IMR-90 (cell line): ENCODE data around the gene GZMM. TPM values are rescaled to one million over a fixed set of nuclear protein-coding genes. Genes with fewer than 3 reads are reported as not detected.

ENCODE experiments used
- ATAC-seq: fragments of 200-7000 bp; cut with Tn5 transposase; 2 replicates; pipeline ENCODE4 v1.9.1; 2020; ENCODE audit warnings: low read depth, mild to moderate bottlenecking, moderate library complexity
- BruUV-seq: library from RNA; stranded (reverse); fragments of 400-500 nt; replicated peaks from 2 replicates; lab custom pipeline; 2021; lab: Mats Ljungman, UMichigan
- CTCF ChIA-PET: fragments of 300-600 bp; formaldehyde crosslinking; extraction: SDS; loops from one replicate; lab custom pipeline; 2021; ENCODE audit warnings: antibody characterized with exemption; lab: Yijun Ruan, JAX
- POLR2A ChIA-PET: fragments of 300-600 bp; sonication (Branson Sonifier 250); formaldehyde crosslinking; loops from one replicate; lab custom pipeline; 2022; ENCODE audit warnings: antibody characterized with exemption; ENCODE audit not compliant: unreplicated experiment; lab: Charles Lee
- DNase-seq: peaks from one replicate; pipeline ENCODE4 v3.0.0; 2013
- H2AFZ ChIP-seq: replicated peaks from 2 replicates; pipeline ENCODE3; 2013; ENCODE audit warnings: low read length, mild to moderate bottlenecking; ENCODE audit not compliant: poor library complexity
- H2AK5ac ChIP-seq: 2 replicates; pipeline ENCODE4 v1.6.1; 2013; ENCODE audit warnings: low read depth, low read length, inconsistent platforms
- H2AK9ac ChIP-seq: replicated peaks from 2 replicates; pipeline ENCODE3; 2013; ENCODE audit warnings: mild to moderate bottlenecking, low read depth, low read length, moderate library complexity; ENCODE audit not compliant: poor library complexity
- H2BK120ac ChIP-seq: 2 replicates; pipeline ENCODE4 v1.6.1; 2013; ENCODE audit warnings: low read depth, low read length, inconsistent platforms
- H2BK15ac ChIP-seq: 3 replicates; pipeline ENCODE4 v1.6.1; 2013; ENCODE audit warnings: low read depth, low read length, inconsistent platforms
- H2BK20ac ChIP-seq: 2 replicates; pipeline ENCODE4 v1.6.1; 2013; ENCODE audit warnings: low read depth, mild to moderate bottlenecking, inconsistent platforms, low read length, moderate library complexity
- H2BK5ac ChIP-seq: 2 replicates; pipeline ENCODE4 v1.6.1; 2013; ENCODE audit warnings: mild to moderate bottlenecking, low read depth, low read length, inconsistent platforms; ENCODE audit not compliant: poor library complexity, severe bottlenecking
- H3K14ac ChIP-seq: replicated peaks from 2 replicates; pipeline ENCODE4 v1.6.1; 2013; ENCODE audit warnings: low read depth, low read length, inconsistent platforms
- H3K18ac ChIP-seq: 2 replicates; pipeline ENCODE4 v1.6.1; 2013; ENCODE audit warnings: low read depth, low read length, control low read depth
- H3K23ac ChIP-seq: 2 replicates; pipeline ENCODE4 v1.6.1; 2013; ENCODE audit warnings: low read depth, low read length, inconsistent platforms
- H3K27ac ChIP-seq: 2 replicates; pipeline ENCODE4 v1.5.1; 2013; ENCODE audit warnings: mild to moderate bottlenecking, control low read depth, low read length; ENCODE audit not compliant: insufficient read depth
- H3K27me3 ChIP-seq: 2 replicates; pipeline ENCODE4 v1.6.1; 2013; ENCODE audit warnings: low read length; ENCODE audit not compliant: control insufficient read depth, insufficient read depth
- H3K36me3 ChIP-seq: 2 replicates; pipeline ENCODE4 v1.6.1; 2013; ENCODE audit warnings: low read length, mixed read lengths; ENCODE audit not compliant: control insufficient read depth, insufficient read depth
- H3K4ac ChIP-seq: 2 replicates; pipeline ENCODE4 v1.6.1; 2013; ENCODE audit warnings: low read depth, low read length, inconsistent platforms
- H3K4me1 ChIP-seq: 2 replicates; pipeline ENCODE4 v1.6.1; 2013; ENCODE audit warnings: low read length, mixed read lengths; ENCODE audit not compliant: control insufficient read depth, insufficient read depth
- H3K4me2 ChIP-seq: 2 replicates; pipeline ENCODE4 v1.6.1; 2013; ENCODE audit warnings: low read depth, mild to moderate bottlenecking, control low read depth, low read length, moderate library complexity
- H3K4me3 ChIP-seq: 2 replicates; pipeline ENCODE4 v1.5.1; 2013; ENCODE audit warnings: low read depth, mild to moderate bottlenecking, control low read depth, low read length, moderate library complexity; ENCODE audit not compliant: insufficient read depth
- H3K56ac ChIP-seq: 2 replicates; pipeline ENCODE4 v1.6.1; 2013; ENCODE audit warnings: low read length, inconsistent platforms; ENCODE audit not compliant: insufficient read depth; ENCODE audit errors: extremely low read depth
- H3K79me1 ChIP-seq, 2 experiments: 2 replicates each; pipeline ENCODE4 v1.6.1; 2013; ENCODE audit warnings: low read length in 2 of 2, inconsistent platforms in 1 of 2, low read depth in 1 of 2
- H3K9ac ChIP-seq: 2 replicates; pipeline ENCODE4 v1.6.1; 2013; ENCODE audit warnings: low read depth, low read length, control low read depth
- H3K9me1 ChIP-seq: 2 replicates; pipeline ENCODE4 v1.6.1; 2013; ENCODE audit warnings: low read length, inconsistent platforms; ENCODE audit not compliant: insufficient read depth
- H3K9me3 ChIP-seq: 2 replicates; pipeline ENCODE4 v1.6.1; 2013; ENCODE audit warnings: low read length; ENCODE audit not compliant: control insufficient read depth, insufficient read depth
- H4K20me1 ChIP-seq: 2 replicates; pipeline ENCODE4 v1.6.1; 2013; ENCODE audit warnings: low read length, inconsistent platforms; ENCODE audit not compliant: insufficient read depth
- H4K5ac ChIP-seq: 2 replicates; pipeline ENCODE4 v1.6.1; 2013; ENCODE audit warnings: mild to moderate bottlenecking, low read depth, low read length, control low read depth
- H4K8ac ChIP-seq, 2 experiments: 2 replicates each; pipeline ENCODE4 v1.6.1; 2013; ENCODE audit warnings: low read depth in 2 of 2, low read length in 2 of 2, control low read depth in 1 of 2, inconsistent platforms in 1 of 2
- H4K91ac ChIP-seq: 2 replicates; pipeline ENCODE4 v1.6.1; 2013; ENCODE audit warnings: low read depth, low read length, inconsistent platforms; ENCODE audit not compliant: insufficient read depth
- CEBPB ChIP-seq: IDR thresholded peaks from 2 replicates; pipeline ENCODE4 v1.6.1; 2012; ENCODE audit warnings: low read depth, low read length, improper control_type of control experiment
- CHD1 ChIP-seq: IDR thresholded peaks from 2 replicates; pipeline ENCODE4 v1.6.1; 2012; ENCODE audit warnings: low read depth, low read length, improper control_type of control experiment
- CTCF ChIP-seq: conservative IDR thresholded peaks from 2 replicates; pipeline ENCODE4 v1.5.1; 2012; ENCODE audit warnings: mild to moderate bottlenecking, low read depth, low read length, improper control_type of control experiment
- ELK1 ChIP-seq: fragments of 150-350 bp; IDR thresholded peaks from 2 replicates; pipeline ENCODE4 v1.6.1; 2016; ENCODE audit warnings: low read depth, mild to moderate bottlenecking, low read length, moderate library complexity, borderline replicate concordance
- FOS ChIP-seq: fragments of 150-350 bp; IDR thresholded peaks from 2 replicates; pipeline ENCODE4 v1.6.1; 2016; ENCODE audit warnings: low read depth, low read length
- MAFK ChIP-seq: IDR thresholded peaks from 2 replicates; pipeline ENCODE4 v1.6.1; 2012; ENCODE audit warnings: low read depth, low read length, improper control_type of control experiment
- MAZ ChIP-seq: IDR thresholded peaks from 2 replicates; pipeline ENCODE4 v1.6.1; 2012; ENCODE audit warnings: low read depth, mild to moderate bottlenecking, low read length, improper control_type of control experiment, moderate library complexity, borderline replicate concordance
- MXI1 ChIP-seq: IDR thresholded peaks from 2 replicates; pipeline ENCODE4 v1.6.1; 2012; ENCODE audit warnings: low read depth, mild to moderate bottlenecking, low read length, moderate library complexity, borderline replicate concordance
- NFE2L2 ChIP-seq: fragments of 150-350 bp; IDR thresholded peaks from 2 replicates; pipeline ENCODE4 v1.6.1; 2016; ENCODE audit warnings: low read depth, mild to moderate bottlenecking, low read length
- POLR2A ChIP-seq: IDR thresholded peaks from 2 replicates; pipeline ENCODE4 v1.6.1; 2012; ENCODE audit warnings: mild to moderate bottlenecking, low read depth, low read length
- RAD21 ChIP-seq: IDR thresholded peaks from 2 replicates; pipeline ENCODE4 v1.6.1; 2012; ENCODE audit warnings: low read length, improper control_type of control experiment
- RCOR1 ChIP-seq: IDR thresholded peaks from 2 replicates; pipeline ENCODE4 v1.6.1; 2012; ENCODE audit warnings: mild to moderate bottlenecking, low read length, improper control_type of control experiment; ENCODE audit not compliant: insufficient replicate concordance
- RFX5 ChIP-seq: IDR thresholded peaks from 2 replicates; pipeline ENCODE4 v1.8.0; 2012; ENCODE audit warnings: low read depth, mild to moderate bottlenecking, low read length, moderate library complexity
- SMC3 ChIP-seq: fragments of 150-350 bp; IDR thresholded peaks from 2 replicates; pipeline ENCODE4 v1.6.1; 2016; ENCODE audit warnings: low read depth, mild to moderate bottlenecking, antibody characterized with exemption, low read length, moderate library complexity
- USF2 ChIP-seq: fragments of 150-350 bp; IDR thresholded peaks from 2 replicates; pipeline ENCODE4 v1.6.1; 2017; ENCODE audit warnings: mild to moderate bottlenecking, antibody characterized with exemption, low read length, low read depth
- WGBS, 2 experiments: methylation state at CpG; one replicate each; pipeline versions ENCODE4 v1.1.5 to v1.1.7; 2013; ENCODE audit warnings: missing lambda C conversion rate in 2 of 2; ENCODE audit not compliant: insufficient read length in 1 of 2; ENCODE audit errors: extremely low coverage in 2 of 2; 5-methylcytosine and 5-hydroxymethylcytosine counted together
- dilution Hi-C: fragments of 300-500 bp; cut with HindIII; formaldehyde crosslinking; loops from one replicate; pipeline ENCODE4 v1.14.3; 2018; ENCODE audit warnings: low sequenced_read_pairs; ENCODE audit not compliant: unreplicated experiment
- in situ Hi-C: fragments of 300-500 bp; cut with MboI; formaldehyde crosslinking; loops from 3 replicates; pipeline ENCODE4 v1.14.3; 2019; ENCODE audit warnings: low sequenced_read_pairs, inconsistent platforms, mixed read lengths
- intact Hi-C: fragments of 100-400 bp; cut with micrococcal nuclease; formaldehyde crosslinking; loops from 2 replicates; pipeline ENCODE4 v1.10.0; 2022
- polyA plus RNA-seq, 3 experiments: library from polyadenylated mRNA; depleted of rRNA; stranded (reverse); fragments of >200 nt; gene quantifications; 2 replicates each; pipeline ENCODE4 v1.2.3, GENCODE V29; 2012; ENCODE audit warnings: low replicate concordance in 1 of 3
- total RNA-seq: library from RNA; depleted of rRNA; stranded (reverse); fragments of >200 nt; gene quantifications from 2 replicates; pipeline ENCODE4 v1.2.3, GENCODE V29; 2012

The GZMM gene
- total and polyA plus RNA-seq, 2 of the 4 experiments (the other 2 are of a cell fraction): 0.24 TPM; not detected in 1

- Histone ChIP-seq H2BK5ac (no peak overlapping the region), H2AK5ac (no peak overlapping the region), H3K56ac (no peak overlapping the region), H3K14ac (no peak overlapping the region), H3K4me2 (no peak overlapping the region), H2BK15ac (no peak overlapping the region), H3K4me1 (no peaks in the 10 kb centered on the region; the same call in 1 of the 2 replicates), H4K5ac (no peak overlapping the region), H2BK20ac (no peak overlapping the region), H2AFZ (peak overlapping the region; percentile 43), H4K91ac (no peak overlapping the region), H3K23ac (no peak overlapping the region), H4K20me1 (no peaks in the 10 kb centered on the region), H3K4me3 (no peak overlapping the region), H3K27ac (no peak overlapping the region), H3K79me1 (no peaks in the 10 kb centered on the region), H3K36me3 (no peaks in the 10 kb centered on the region), H3K4ac (no peak overlapping the region), H4K8ac (no peak overlapping the region), H3K9me1 (no peaks in the 10 kb centered on the region), H3K18ac (no peak overlapping the region), H2AK9ac (no peak overlapping the region), H2BK120ac (no peak overlapping the region), H3K9me3 (no peaks in the 10 kb centered on the region), H3K27me3 (peaks cover 32% of the 10 kb centered on the region), H3K9ac (no peak overlapping the region)
- 73% methylated on average over 22 of the region's 31 CpGs; no CpG with 5 or more reads in 1 of the 2 experiments for WGBS, 2 experiments
- intact Hi-C loops: no loop called here
- ATAC-seq (no peak), DNase-seq (no peak)
- dilution Hi-C loops: no loop called here
- CTCF ChIA-PET: no interaction called here
- no peak for TF ChIP-seq CHD1
- no peak for TF ChIP-seq MAZ
- TF ChIP-seq MAFK: no peak
- TF ChIP-seq CEBPB: no peak
- no peak for TF ChIP-seq POLR2A
- TF ChIP-seq RFX5: no peak
- TF ChIP-seq FOS: no peak
- no peak for TF ChIP-seq RCOR1
- TF ChIP-seq CTCF: no peak
- no peak for TF ChIP-seq NFE2L2
- no peak for TF ChIP-seq USF2
- TF ChIP-seq SMC3: no peak
- no peak for TF ChIP-seq ELK1
- TF ChIP-seq RAD21: no peak
- TF ChIP-seq MXI1: no peak
- BruUV-seq: no TSS peak
- POLR2A ChIA-PET: no interaction called here
- in situ Hi-C loops: no loop called here
Measured at GRCh38 chr19:498977-499623, 44.8 kb upstream of the GZMM start.
